ENCODE results near the gene SLC7A9.

The SLC7A9 gene

GRCh38 chr19:32817569-32818476 is 51.7 kb downstream of the SLC7A9 start:
- no peak overlapping the region for H3K9ac ChIP-seq (ENCODE audit: low read length)
- no peaks in the 10 kb centered on the region for H3K79me2 ChIP-seq (ENCODE audit: low read length)
- no peaks in the 10 kb centered on the region for H4K20me1 ChIP-seq (ENCODE audit: insufficient read depth, low read length)
- H3K36me3 ChIP-seq (replicated peaks; ENCODE audit: low read depth, low read length): no peaks in the 10 kb centered on the region
- no peak overlapping the region for H3K27ac ChIP-seq (ENCODE audit: low read length)
- peaks cover 14% of the 10 kb centered on the region; the same call in 1 of the 2 replicates for H3K27me3 ChIP-seq (ENCODE audit: low read depth, low read length)
- H3K4me2 ChIP-seq (ENCODE audit: low read length): no peak overlapping the region
- TF ChIP-seq EZH2phosphoT487 (IDR thresholded peaks at IDR 0.05; ENCODE audit: low read depth) (no peak), CTCF (IDR thresholded peaks at IDR 0.05; ENCODE audit: low read depth, low read length) (no peak)
- no peak overlapping the region for H3K4me3 ChIP-seq (ENCODE audit: low read length)
- H3K4me1 ChIP-seq (ENCODE audit: low read length): no peaks in the 10 kb centered on the region
- no peak overlapping the region for H2AFZ ChIP-seq (ENCODE audit: low read depth, low read length)
- no peaks in the 10 kb centered on the region for H3K9me3 ChIP-seq (ENCODE audit: insufficient read depth, low read length)

- H3K79me2 ChIP-seq (ENCODE audit: low read length): no peaks in the 10 kb centered on the region
- H3K4me2 ChIP-seq (ENCODE audit: low read length): no peak overlapping the region
- H3K9me3 ChIP-seq (ENCODE audit: insufficient read depth, low read length): no peaks in the 10 kb centered on the region
- TF ChIP-seq EZH2phosphoT487 (IDR thresholded peaks at IDR 0.05; ENCODE audit: low read depth) (no peak), CTCF (IDR thresholded peaks at IDR 0.05; ENCODE audit: low read depth, low read length) (no peak)
- no peak overlapping the region for H3K27ac ChIP-seq (ENCODE audit: low read length)
- peaks cover 14% of the 10 kb centered on the region; the same call in 1 of the 2 replicates for H3K27me3 ChIP-seq (ENCODE audit: low read depth, low read length)
- no peak overlapping the region for H3K9ac ChIP-seq (ENCODE audit: low read length)
- no peaks in the 10 kb centered on the region for H4K20me1 ChIP-seq (ENCODE audit: insufficient read depth, low read length)
- no peaks in the 10 kb centered on the region for H3K4me1 ChIP-seq (ENCODE audit: low read length)
- no peak overlapping the region for H3K4me3 ChIP-seq (ENCODE audit: low read length)
- H3K36me3 ChIP-seq (replicated peaks; ENCODE audit: low read depth, low read length): no peaks in the 10 kb centered on the region
- no peak overlapping the region for H2AFZ ChIP-seq (ENCODE audit: low read depth, low read length)
These were observed 52.9 kb downstream of the SLC7A9 start for GRCh38 chr19:32816555-32817099.

GRCh38 chr19:32814624-32815023 is 54.9 kb downstream of the SLC7A9 start:
- no peak overlapping the region for H3K9ac ChIP-seq (ENCODE audit: low read length)
- no peaks in the 10 kb centered on the region for H3K79me2 ChIP-seq (ENCODE audit: low read length)
- no peaks in the 10 kb centered on the region for H3K36me3 ChIP-seq (replicated peaks; ENCODE audit: low read depth, low read length)
- no peaks in the 10 kb centered on the region for H3K9me3 ChIP-seq (ENCODE audit: insufficient read depth, low read length)
- no peak overlapping the region for H2AFZ ChIP-seq (ENCODE audit: low read depth, low read length)
- TF ChIP-seq EZH2phosphoT487 (IDR thresholded peaks at IDR 0.05; ENCODE audit: low read depth) (no peak), CTCF (IDR thresholded peaks at IDR 0.05; ENCODE audit: low read depth, low read length) (no peak)
- H3K4me1 ChIP-seq (ENCODE audit: low read length): no peaks in the 10 kb centered on the region
- H3K27ac ChIP-seq (ENCODE audit: low read length): no peak overlapping the region
- H3K4me3 ChIP-seq (ENCODE audit: low read length): no peak overlapping the region
- H3K27me3 ChIP-seq (ENCODE audit: low read depth, low read length): peaks cover 14% of the 10 kb centered on the region; the same call in 1 of the 2 replicates
- no peaks in the 10 kb centered on the region for H4K20me1 ChIP-seq (ENCODE audit: insufficient read depth, low read length)
- no peak overlapping the region for H3K4me2 ChIP-seq (ENCODE audit: low read length)

- Histone ChIP-seq H3K4me2 (ENCODE audit: low read length) (peak overlapping the region; percentile 29; the same call in 1 of the 2 replicates), H3K4me1 (ENCODE audit: low read length) (peaks cover 7% of the 10 kb centered on the region; the same call in 1 of the 2 replicates), H2AFZ (ENCODE audit: low read depth, low read length) (0 out of 2 replicates have a peak overlapping the region, but pooled peaks have one; percentile 23), H3K4me3 (ENCODE audit: low read length) (0 out of 2 replicates have a peak overlapping the region, but pooled peaks have one; percentile 20), H3K27ac (ENCODE audit: low read length) (no peak overlapping the region), H3K79me2 (ENCODE audit: low read length) (no peaks in the 10 kb centered on the region), H4K20me1 (ENCODE audit: insufficient read depth, low read length) (no peaks in the 10 kb centered on the region), H3K27me3 (ENCODE audit: low read depth, low read length) (peaks cover 13% of the 10 kb centered on the region), H3K36me3 (replicated peaks; ENCODE audit: low read depth, low read length) (no peaks in the 10 kb centered on the region), H3K9me3 (ENCODE audit: insufficient read depth, low read length) (no peaks in the 10 kb centered on the region), H3K9ac (ENCODE audit: low read length) (no peak overlapping the region)
- TF ChIP-seq EZH2phosphoT487 (IDR thresholded peaks at IDR 0.05; ENCODE audit: low read depth): no peak
- TF ChIP-seq CTCF (IDR thresholded peaks at IDR 0.05; ENCODE audit: low read depth, low read length): no peak
These were observed 55.6 kb downstream of the SLC7A9 start for GRCh38 chr19:32813862-32814425.

Measured in OCI-LY3 (cell line).